HepG2 (cell line): ENCODE data around the gene HDAC4. TPM values are rescaled to one million over a fixed set of nuclear protein-coding genes. Genes with fewer than 3 reads are reported as not detected.

Experiments used
- ATAC-seq: fragments of 200-7000 bp; cut with Tn5 transposase; 3 replicates; pipeline ENCODE4 v1.9.1; 2020; ENCODE audit warnings: mild to moderate bottlenecking, moderate library complexity
- BruUV-seq: library from RNA; stranded (reverse); fragments of 400-500 nt; replicated peaks from 2 replicates; lab custom pipeline; 2021; lab: Mats Ljungman, UMichigan
- CTCF ChIA-PET: fragments of 300-600 bp; formaldehyde crosslinking; extraction: SDS; loops from one replicate; lab custom pipeline; 2021; ENCODE audit warnings: low total read pairs, inconsistent platforms, low intra/inter-chr PET ratio; lab: Yijun Ruan, JAX
- POLR2A ChIA-PET: fragments of 350-600 bp; sonication (Branson Sonifier 250); formaldehyde crosslinking; loops from one replicate; lab custom pipeline; 2020; ENCODE audit warnings: antibody characterized with exemption, inconsistent platforms; lab: Yijun Ruan, JAX
- DNase-seq: peaks from one replicate; pipeline ENCODE4 v3.0.0-alpha.2; 2015; ENCODE audit warnings: low spot score
- FAIRE-seq: peaks from 3 replicates; lab custom pipeline; 2011; peaks lifted over from hg19 to GRCh38; lab: Jason Lieb, UNC
- H2AFZ ChIP-seq: one replicate; pipeline ENCODE4 v1.6.1; 2011; ENCODE audit warnings: low read length, inconsistent platforms
- H3K27ac ChIP-seq: fragments of 300-600 bp; 3 replicates; pipeline ENCODE4 v1.8.0; 2011; ENCODE audit warnings: mixed run types, mild to moderate bottlenecking, mixed read lengths, low read length, inconsistent platforms; ENCODE audit not compliant: insufficient read depth; ENCODE audit errors: extremely low read length
- H3K27me3 ChIP-seq, 2 experiments: fragments of 200-600 bp in 1 of 2; 2 replicates in 1 of 2; 3 replicates in 1 of 2; pipeline versions ENCODE4 v1.6.0 to v1.8.0; 2011; ENCODE audit warnings: low read length in 2 of 2, mild to moderate bottlenecking in 2 of 2, moderate library complexity in 2 of 2, inconsistent platforms in 1 of 2; ENCODE audit not compliant: insufficient read depth in 2 of 2, control insufficient read depth in 1 of 2
- H3K36me3 ChIP-seq, 2 experiments: fragments of 200-600 bp in 1 of 2; replicated peaks in 1 of 2; 2 replicates in 1 of 2; 3 replicates in 1 of 2; pipeline versions ENCODE4 v1.5.1 to v1.8.0; 2011; ENCODE audit warnings: low read length in 2 of 2, inconsistent platforms in 1 of 2; ENCODE audit not compliant: insufficient read depth in 2 of 2, control insufficient read depth in 1 of 2
- H3K4me1 ChIP-seq: 2 replicates; pipeline ENCODE4 v1.5.1; 2012; ENCODE audit warnings: low read length, inconsistent platforms; ENCODE audit not compliant: insufficient read depth
- H3K4me2 ChIP-seq: 2 replicates; pipeline ENCODE4 v1.6.0; 2011; ENCODE audit warnings: low read depth, low read length, inconsistent platforms
- H3K4me3 ChIP-seq, 3 experiments: fragments of 200-600 bp in 1 of 3; sonication (generic), shearing (Covaris generic) in 1 of 3; replicated peaks in 1 of 3; 2 replicates each; pipeline ENCODE4 v1.5.1; 2011 to 2016; ENCODE audit warnings: low read length in 3 of 3, inconsistent platforms in 2 of 3, low read depth in 2 of 3, mild to moderate bottlenecking in 2 of 3, control low read depth in 1 of 3, mixed read lengths in 1 of 3; ENCODE audit not compliant: insufficient read depth in 1 of 3
- H3K79me2 ChIP-seq: one replicate; pipeline ENCODE4 v1.6.1; 2011; ENCODE audit warnings: low read length, inconsistent platforms; ENCODE audit not compliant: insufficient read depth
- H3K9ac ChIP-seq: 2 replicates; pipeline ENCODE4 v1.6.0; 2011; ENCODE audit warnings: mild to moderate bottlenecking, low read depth, low read length, inconsistent platforms; ENCODE audit not compliant: insufficient read depth
- H3K9me3 ChIP-seq: 2 replicates; pipeline ENCODE4 v1.5.1; 2012; ENCODE audit warnings: mild to moderate bottlenecking, low read length
- H4K20me1 ChIP-seq: 2 replicates; pipeline ENCODE4 v1.6.0; 2011; ENCODE audit warnings: inconsistent platforms, mild to moderate bottlenecking, low read length, moderate library complexity; ENCODE audit not compliant: insufficient read depth
- BRF2 ChIP-seq: sonication (generic); formaldehyde crosslinking; IDR thresholded peaks from 2 replicates; pipeline ENCODE4 v1.8.1; 2022; ENCODE audit warnings: mild to moderate bottlenecking, missing genetic modification reagents
- CREB3 ChIP-seq: sonication (generic); formaldehyde crosslinking; IDR thresholded peaks from 2 replicates; pipeline ENCODE4 v1.5.0; 2020; ENCODE audit warnings: missing genetic modification reagents
- CTCF ChIP-seq: sonication (generic); formaldehyde crosslinking; IDR thresholded peaks from 2 replicates; pipeline ENCODE4 v1.5.0; 2020; ENCODE audit warnings: mild to moderate bottlenecking, missing genetic modification reagents, moderate library complexity
- DMTF1 ChIP-seq: sonication (generic); formaldehyde crosslinking; IDR thresholded peaks from 2 replicates; pipeline ENCODE4 v1.4.0; 2020; ENCODE audit warnings: mild to moderate bottlenecking, missing genetic modification reagents
- E2F2 ChIP-seq: sonication (generic); formaldehyde crosslinking; IDR thresholded peaks from 2 replicates; pipeline ENCODE4 v1.4.0; 2020; ENCODE audit warnings: missing genetic modification reagents, borderline replicate concordance
- FOXC1 ChIP-seq: sonication (generic); formaldehyde crosslinking; IDR thresholded peaks from 2 replicates; pipeline ENCODE4 v1.8.0; 2022; ENCODE audit warnings: mild to moderate bottlenecking, missing genetic modification reagents, borderline replicate concordance
- MAF1 ChIP-seq: sonication (generic); formaldehyde crosslinking; IDR thresholded peaks from 2 replicates; pipeline ENCODE4 v1.5.0; 2020; ENCODE audit warnings: missing genetic modification reagents, borderline replicate concordance
- MAZ ChIP-seq, 2 experiments: sonication (generic) in 1 of 2; formaldehyde crosslinking in 1 of 2; IDR thresholded peaks; 2 replicates each; pipeline versions ENCODE4 v1.5.0 to v1.6.1; 2012 to 2020; ENCODE audit warnings: low read depth in 2 of 2, mild to moderate bottlenecking in 2 of 2, borderline replicate concordance in 1 of 2, improper control_type of control experiment in 1 of 2, low read length in 1 of 2, missing genetic modification reagents in 1 of 2, moderate library complexity in 1 of 2
- RORA ChIP-seq: sonication (generic); formaldehyde crosslinking; IDR thresholded peaks from 2 replicates; pipeline ENCODE4 v1.5.0; 2020; ENCODE audit warnings: mild to moderate bottlenecking, missing genetic modification reagents, moderate library complexity
- ZFP36L2 ChIP-seq: sonication (generic); formaldehyde crosslinking; IDR thresholded peaks from 2 replicates; pipeline ENCODE4 v1.4.0; 2020; ENCODE audit warnings: missing genetic modification reagents
- ZNF263 ChIP-seq: sonication (generic); formaldehyde crosslinking; IDR thresholded peaks from 2 replicates; pipeline ENCODE4 v1.4.0; 2020; ENCODE audit warnings: missing genetic modification reagents
- ZNF547 ChIP-seq: sonication (generic); formaldehyde crosslinking; IDR thresholded peaks from 2 replicates; pipeline ENCODE4 v1.5.1; 2020; ENCODE audit warnings: mild to moderate bottlenecking, missing genetic modification reagents
- ZNF549 ChIP-seq: sonication (generic); formaldehyde crosslinking; IDR thresholded peaks from 2 replicates; pipeline ENCODE4 v1.5.0; 2020; ENCODE audit warnings: missing genetic modification reagents
- ZNF557 ChIP-seq: sonication (generic); formaldehyde crosslinking; IDR thresholded peaks from 2 replicates; pipeline ENCODE4 v1.4.0; 2020; ENCODE audit warnings: missing genetic modification reagents
- ZNF567 ChIP-seq: sonication (generic); formaldehyde crosslinking; IDR thresholded peaks from 2 replicates; pipeline ENCODE4 v1.8.1; 2023; ENCODE audit warnings: mild to moderate bottlenecking, missing genetic modification reagents, borderline replicate concordance
- ZNF83 ChIP-seq: sonication (generic); formaldehyde crosslinking; IDR thresholded peaks from 2 replicates; pipeline ENCODE4 v1.4.0; 2020; ENCODE audit warnings: missing genetic modification reagents, mild to moderate bottlenecking, borderline replicate concordance
- ZSCAN9 ChIP-seq: IDR thresholded peaks from 2 replicates; pipeline ENCODE4 v1.6.1; 2016; ENCODE audit warnings: borderline replicate concordance
- WGBS: methylation state at CpG from one replicate; pipeline ENCODE4 v1.1.6; 2017; ENCODE audit warnings: low lambda C conversion rate; 5-methylcytosine and 5-hydroxymethylcytosine counted together
- in situ Hi-C: cut with HindIII; loops from 2 replicates; pipeline ENCODE4 v1.10.0; 2017; ENCODE audit warnings: low pct_unique_long_range_greater_than_20kb; ENCODE audit not compliant: extremely low pct_ligation_motif_present
- intact Hi-C: fragments of 100-400 bp; cut with micrococcal nuclease; formaldehyde crosslinking; loops from one replicate; pipeline ENCODE4 v1.10.0; 2022; ENCODE audit not compliant: unreplicated experiment
- polyA plus RNA-seq, 8 experiments: library from polyadenylated mRNA; depleted of rRNA in 3 of 8; stranded (reverse) in 7 of 8; unstranded in 1 of 8; fragments of >200 nt; fragmentation: Illumina TruSeq in 4 of 8; extraction: Trizol in 4 of 8; gene quantifications; 2 replicates each; pipeline versions ENCODE4 v1.2.1 to v1.2.3, GENCODE V29; 2011 to 2016; ENCODE audit warnings: low read depth in 4 of 8, missing spikeins in 1 of 8, mixed read lengths in 1 of 8; ENCODE audit not compliant: insufficient read depth in 1 of 8
- total RNA-seq, 5 experiments: library from RNA; depleted of rRNA; stranded (reverse); fragments of >200 nt; fragmentation: Illumina TruSeq; extraction: Trizol; gene quantifications; 2 replicates each; pipeline ENCODE4 v1.2.3, GENCODE V29; 2016; ENCODE audit warnings: low read depth in 1 of 5

The HDAC4 gene
- total and polyA plus RNA-seq, 2 of the 13 experiments (the other 11 are each of a cell fraction or from before 2014, with no cell fraction given), result 10.1 to 11.5 TPM

- TF ChIP-seq BRF2 (CRISPR knock-in tag) (no peak), ZNF547 (CRISPR knock-in tag) (no peak), MAF1 (CRISPR knock-in tag) (no peak), ZFP36L2 (no peak), ZNF549 (CRISPR knock-in tag) (no peak), ZSCAN9 (CRISPR knock-in tag) (no peak), ZNF263 (no peak), CTCF (no peak), ZNF83 (CRISPR knock-in tag) (no peak), CREB3 (CRISPR knock-in tag) (no peak)
Observed at GRCh38 chr2:239233576-239233975, 167.2 kb downstream of the HDAC4 start (continued).

- no peaks in the 10 kb centered on the region for H3K9me3 ChIP-seq
- no peaks in the 10 kb centered on the region; the same call in 1 of the 2 replicates for H4K20me1 ChIP-seq
- H3K9ac ChIP-seq, result no peak overlapping the region
- no peak overlapping the region for H2AFZ ChIP-seq
- intact Hi-C loops (no loop called here), in situ Hi-C loops (no loop called here)
- no peaks in the 10 kb centered on the region for H3K4me1 ChIP-seq
- CTCF ChIA-PET, result no interaction called here
- WGBS, result 96% methylated on average over 6 of the region's 6 CpGs
- H3K4me2 ChIP-seq, result no peak overlapping the region
- BruUV-seq, result no TSS peak
- H3K27ac ChIP-seq, result no peak overlapping the region
- no peak for ATAC-seq
- peaks cover 3% of the 10 kb centered on the region for H3K79me2 ChIP-seq
- POLR2A ChIA-PET, result no interaction called here
- H3K27me3 ChIP-seq, result no peaks in the 10 kb centered on the region
- FAIRE-seq, result no peak
- DNase-seq, result no peak
- no peak for TF ChIP-seq RORA (CRISPR knock-in tag)
- TF ChIP-seq ZNF557 (CRISPR knock-in tag), result no peak
- no peak for TF ChIP-seq ZNF567 (CRISPR knock-in tag)
- no peak for TF ChIP-seq MAZ (IDR thresholded peaks at IDR 0.05; ENCODE audit: borderline replicate concordance, low read depth, low read length)
- no peak for TF ChIP-seq MAZ (CRISPR knock-in tag; IDR thresholded peaks at IDR 0.05; ENCODE audit: low read depth)
- no peak for TF ChIP-seq FOXC1 (CRISPR knock-in tag)
- TF ChIP-seq E2F2 (CRISPR knock-in tag), result no peak
- no peak for TF ChIP-seq DMTF1
- no peak for TF ChIP-seq ZNF263
- no peaks in the 10 kb centered on the region for H3K36me3 ChIP-seq
- no peak overlapping the region for H3K4me3 ChIP-seq
Observed at GRCh38 chr2:239232195-239232578, 168.6 kb downstream of the HDAC4 start.
